Neural cell (in vitro differentiated cells): ENCODE measurements around the gene CDKN1B.

ENCODE experiments used
- EZH2 ChIP-seq: fragments of 200-600, 300-800 bp; shearing (Covaris generic), sonication (generic); IDR thresholded peaks from 2 replicates; pipeline ENCODE4 v1.6.1; 2014; ENCODE audit warnings: antibody characterized with exemption, low read length, borderline replicate concordance, mild to moderate bottlenecking; ENCODE audit not compliant: insufficient read depth, poor library complexity, severe bottlenecking
- POLR2AphosphoS5 ChIP-seq: IDR thresholded peaks from 2 replicates; pipeline ENCODE4 v1.6.1; 2012
- RAD21 ChIP-seq: fragments of 450-650 bp; conservative IDR thresholded peaks from 2 replicates; pipeline ENCODE4 v1.6.1; 2014; ENCODE audit warnings: antibody characterized with exemption, mild to moderate bottlenecking, moderate library complexity
- REST ChIP-seq: IDR thresholded peaks from 2 replicates; pipeline ENCODE4 v1.6.1; 2012; ENCODE audit warnings: borderline replicate concordance
- SMC3 ChIP-seq: fragments of 450-650 bp; conservative IDR thresholded peaks from 2 replicates; pipeline ENCODE4 v1.6.1; 2014; ENCODE audit warnings: antibody characterized with exemption, mild to moderate bottlenecking, moderate library complexity; ENCODE audit not compliant: poor library complexity
- TF ChIP-seq, protein P1 (sequence below): fragments of 450-650 bp; IDR thresholded peaks from 2 replicates; pipeline ENCODE4 v1.5.1; 2014; ENCODE audit warnings: antibody characterized with exemption, mild to moderate bottlenecking, moderate library complexity; ENCODE audit not compliant: poor library complexity, severe bottlenecking

DNA sequence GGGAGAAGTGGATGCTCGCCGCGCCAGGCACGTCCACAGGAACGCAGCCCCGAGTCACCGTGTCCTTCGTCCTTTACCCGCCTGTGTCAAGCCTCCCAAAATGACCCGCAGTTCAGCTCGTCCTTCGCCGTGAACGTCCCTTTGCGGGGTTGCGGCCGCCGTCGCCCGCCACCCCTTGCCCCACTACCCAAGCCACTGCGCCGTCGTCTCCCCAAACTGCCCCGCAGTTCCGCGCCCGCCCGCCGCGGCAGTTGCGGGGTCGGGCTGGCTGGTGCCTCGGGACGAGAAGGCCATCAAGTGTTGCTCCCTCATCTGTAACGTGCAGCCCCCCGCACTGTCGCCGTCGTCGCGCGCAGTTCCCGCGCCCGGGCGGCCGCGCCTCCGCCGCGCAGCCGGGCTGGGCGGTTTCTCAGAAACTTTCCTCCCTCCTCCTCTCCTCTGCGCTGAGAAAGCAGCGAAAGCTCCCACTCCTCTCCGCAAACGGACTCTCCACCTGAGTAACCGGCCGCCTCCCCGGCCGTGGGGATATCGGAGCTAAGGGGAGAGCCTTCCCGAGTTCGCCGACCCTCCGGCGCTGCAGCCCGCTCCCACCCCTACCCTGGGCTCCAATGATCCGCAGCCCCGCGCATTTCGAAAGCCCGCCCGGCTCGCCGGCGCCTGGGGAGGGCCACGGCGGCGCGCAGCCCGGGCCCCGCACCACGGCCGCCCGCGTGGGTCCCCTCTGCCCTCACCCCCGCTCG lies 6.7 kb downstream of the CDKN1B start:
- TF ChIP-seq POLR2AphosphoS5 (no peak), SMC3 (no peak), REST (no peak), RAD21 (no peak), EZH2 (no peak)
- TF ChIP-seq, protein P1, sequence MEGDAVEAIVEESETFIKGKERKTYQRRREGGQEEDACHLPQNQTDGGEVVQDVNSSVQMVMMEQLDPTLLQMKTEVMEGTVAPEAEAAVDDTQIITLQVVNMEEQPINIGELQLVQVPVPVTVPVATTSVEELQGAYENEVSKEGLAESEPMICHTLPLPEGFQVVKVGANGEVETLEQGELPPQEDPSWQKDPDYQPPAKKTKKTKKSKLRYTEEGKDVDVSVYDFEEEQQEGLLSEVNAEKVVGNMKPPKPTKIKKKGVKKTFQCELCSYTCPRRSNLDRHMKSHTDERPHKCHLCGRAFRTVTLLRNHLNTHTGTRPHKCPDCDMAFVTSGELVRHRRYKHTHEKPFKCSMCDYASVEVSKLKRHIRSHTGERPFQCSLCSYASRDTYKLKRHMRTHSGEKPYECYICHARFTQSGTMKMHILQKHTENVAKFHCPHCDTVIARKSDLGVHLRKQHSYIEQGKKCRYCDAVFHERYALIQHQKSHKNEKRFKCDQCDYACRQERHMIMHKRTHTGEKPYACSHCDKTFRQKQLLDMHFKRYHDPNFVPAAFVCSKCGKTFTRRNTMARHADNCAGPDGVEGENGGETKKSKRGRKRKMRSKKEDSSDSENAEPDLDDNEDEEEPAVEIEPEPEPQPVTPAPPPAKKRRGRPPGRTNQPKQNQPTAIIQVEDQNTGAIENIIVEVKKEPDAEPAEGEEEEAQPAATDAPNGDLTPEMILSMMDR, result no peak
